HepG2 (cell line): ENCODE measurements around the gene MRFAP1L1. TPM values are rescaled to one million over a fixed set of nuclear protein-coding genes. Genes with fewer than 3 reads are reported as not detected.

Experiments used
- ATAC-seq: fragments of 200-7000 bp; cut with Tn5 transposase; 3 replicates; pipeline ENCODE4 v1.9.1; 2020; ENCODE audit warnings: mild to moderate bottlenecking, moderate library complexity
- BruUV-seq: library from RNA; stranded (reverse); fragments of 400-500 nt; replicated peaks from 2 replicates; lab custom pipeline; 2021; lab: Mats Ljungman, UMichigan
- CTCF ChIA-PET: fragments of 300-600 bp; formaldehyde crosslinking; extraction: SDS; loops from one replicate; lab custom pipeline; 2021; ENCODE audit warnings: low total read pairs, inconsistent platforms, low intra/inter-chr PET ratio; lab: Yijun Ruan, JAX
- POLR2A ChIA-PET: fragments of 350-600 bp; sonication (Branson Sonifier 250); formaldehyde crosslinking; loops from one replicate; lab custom pipeline; 2020; ENCODE audit warnings: antibody characterized with exemption, inconsistent platforms; lab: Yijun Ruan, JAX
- DNase-seq: peaks from one replicate; pipeline ENCODE4 v3.0.0-alpha.2; 2015; ENCODE audit warnings: low spot score
- FAIRE-seq: peaks from 3 replicates; lab custom pipeline; 2011; peaks lifted over from hg19 to GRCh38; lab: Jason Lieb, UNC
- H2AFZ ChIP-seq: one replicate; pipeline ENCODE4 v1.6.1; 2011; ENCODE audit warnings: low read length, inconsistent platforms
- H3K27ac ChIP-seq: fragments of 300-600 bp; 3 replicates; pipeline ENCODE4 v1.8.0; 2011; ENCODE audit warnings: mixed run types, mild to moderate bottlenecking, mixed read lengths, low read length, inconsistent platforms; ENCODE audit not compliant: insufficient read depth; ENCODE audit errors: extremely low read length
- H3K27me3 ChIP-seq, 2 experiments: fragments of 200-600 bp in 1 of 2; 2 replicates in 1 of 2; 3 replicates in 1 of 2; pipeline versions ENCODE4 v1.6.0 to v1.8.0; 2011; ENCODE audit warnings: low read length in 2 of 2, mild to moderate bottlenecking in 2 of 2, moderate library complexity in 2 of 2, inconsistent platforms in 1 of 2; ENCODE audit not compliant: insufficient read depth in 2 of 2, control insufficient read depth in 1 of 2
- H3K36me3 ChIP-seq, 2 experiments: fragments of 200-600 bp in 1 of 2; replicated peaks in 1 of 2; 2 replicates in 1 of 2; 3 replicates in 1 of 2; pipeline versions ENCODE4 v1.5.1 to v1.8.0; 2011; ENCODE audit warnings: low read length in 2 of 2, inconsistent platforms in 1 of 2; ENCODE audit not compliant: insufficient read depth in 2 of 2, control insufficient read depth in 1 of 2
- H3K4me1 ChIP-seq: 2 replicates; pipeline ENCODE4 v1.5.1; 2012; ENCODE audit warnings: low read length, inconsistent platforms; ENCODE audit not compliant: insufficient read depth
- H3K4me2 ChIP-seq: 2 replicates; pipeline ENCODE4 v1.6.0; 2011; ENCODE audit warnings: low read depth, low read length, inconsistent platforms
- H3K4me3 ChIP-seq, 3 experiments: fragments of 200-600 bp in 1 of 3; sonication (generic), shearing (Covaris generic) in 1 of 3; replicated peaks in 1 of 3; 2 replicates each; pipeline ENCODE4 v1.5.1; 2011 to 2016; ENCODE audit warnings: low read length in 3 of 3, inconsistent platforms in 2 of 3, low read depth in 2 of 3, mild to moderate bottlenecking in 2 of 3, control low read depth in 1 of 3, mixed read lengths in 1 of 3; ENCODE audit not compliant: insufficient read depth in 1 of 3
- H3K79me2 ChIP-seq: one replicate; pipeline ENCODE4 v1.6.1; 2011; ENCODE audit warnings: low read length, inconsistent platforms; ENCODE audit not compliant: insufficient read depth
- H3K9ac ChIP-seq: 2 replicates; pipeline ENCODE4 v1.6.0; 2011; ENCODE audit warnings: mild to moderate bottlenecking, low read depth, low read length, inconsistent platforms; ENCODE audit not compliant: insufficient read depth
- H3K9me3 ChIP-seq: 2 replicates; pipeline ENCODE4 v1.5.1; 2012; ENCODE audit warnings: mild to moderate bottlenecking, low read length
- H4K20me1 ChIP-seq: 2 replicates; pipeline ENCODE4 v1.6.0; 2011; ENCODE audit warnings: inconsistent platforms, mild to moderate bottlenecking, low read length, moderate library complexity; ENCODE audit not compliant: insufficient read depth
- GABPB1 ChIP-seq: IDR thresholded peaks from 2 replicates; pipeline ENCODE4 v1.6.1; 2016; ENCODE audit warnings: mild to moderate bottlenecking, missing genetic modification reagents, moderate library complexity, missing compliant biosample characterization
- HIVEP1 ChIP-seq: sonication (generic); formaldehyde crosslinking; IDR thresholded peaks from 2 replicates; pipeline ENCODE4 v1.4.0; 2020; ENCODE audit warnings: mild to moderate bottlenecking, missing genetic modification reagents
- HNRNPUL1 ChIP-seq: fragments of 200-400 bp; formaldehyde crosslinking; IDR thresholded peaks from 2 replicates; pipeline ENCODE4 v1.6.1; 2017; ENCODE audit warnings: low read depth, mild to moderate bottlenecking, low read length, moderate library complexity
- JUN ChIP-seq: sonication (generic); formaldehyde crosslinking; IDR thresholded peaks from 2 replicates; pipeline ENCODE4 v1.4.0; 2020; ENCODE audit warnings: mild to moderate bottlenecking, missing genetic modification reagents
- KDM3A ChIP-seq: IDR thresholded peaks from 2 replicates; pipeline ENCODE4 v1.6.1; 2018; ENCODE audit warnings: low read depth, missing compliant biosample characterization
- MYC ChIP-seq: sonication (generic); formaldehyde crosslinking; IDR thresholded peaks from 2 replicates; pipeline ENCODE4 v1.9.0; 2021; ENCODE audit warnings: missing genetic modification reagents, borderline replicate concordance
- NCOA1 ChIP-seq: sonication (generic); formaldehyde crosslinking; IDR thresholded peaks from 2 replicates; pipeline ENCODE4 v1.9.0; 2021; ENCODE audit warnings: missing genetic modification reagents
- ONECUT2 ChIP-seq: sonication (generic); formaldehyde crosslinking; IDR thresholded peaks from 2 replicates; pipeline ENCODE4 v1.4.0; 2020; ENCODE audit warnings: missing genetic modification reagents
- SSRP1 ChIP-seq: IDR thresholded peaks from 2 replicates; pipeline ENCODE4 v1.6.1; 2016; ENCODE audit warnings: control low read depth
- ZFP36L1 ChIP-seq: sonication (generic); formaldehyde crosslinking; IDR thresholded peaks from 2 replicates; pipeline ENCODE4 v1.8.0; 2022; ENCODE audit warnings: mild to moderate bottlenecking, missing genetic modification reagents, moderate library complexity
- ZKSCAN8 ChIP-seq: IDR thresholded peaks from 2 replicates; pipeline ENCODE4 v1.6.1; 2016; ENCODE audit warnings: borderline replicate concordance, missing genetic modification reagents, missing compliant biosample characterization
- ZNF136 ChIP-seq: sonication (generic); formaldehyde crosslinking; IDR thresholded peaks from 2 replicates; pipeline ENCODE4 v1.8.1; 2022; ENCODE audit warnings: low read depth, mild to moderate bottlenecking, moderate library complexity, missing genetic modification reagents
- ZNF292 ChIP-seq: sonication (generic); formaldehyde crosslinking; IDR thresholded peaks from 2 replicates; pipeline ENCODE4 v1.8.1; 2022; ENCODE audit warnings: mild to moderate bottlenecking, low read depth, missing genetic modification reagents, borderline replicate concordance
- ZNF558 ChIP-seq: sonication (generic); formaldehyde crosslinking; IDR thresholded peaks from 2 replicates; pipeline ENCODE4 v1.9.0; 2022; ENCODE audit warnings: mild to moderate bottlenecking, missing genetic modification reagents, borderline replicate concordance
- ZNF674 ChIP-seq: sonication (generic); formaldehyde crosslinking; IDR thresholded peaks from 2 replicates; pipeline ENCODE4 v1.5.0; 2020; ENCODE audit warnings: low read depth, mild to moderate bottlenecking, missing genetic modification reagents
- ZNF720 ChIP-seq: sonication (generic); formaldehyde crosslinking; IDR thresholded peaks from 2 replicates; pipeline ENCODE4 v1.4.0; 2020; ENCODE audit warnings: missing genetic modification reagents
- ZSCAN12 ChIP-seq: sonication (generic); formaldehyde crosslinking; IDR thresholded peaks from 2 replicates; pipeline ENCODE4 v1.9.0; 2021; ENCODE audit warnings: mild to moderate bottlenecking, missing genetic modification reagents
- WGBS: methylation state at CpG from one replicate; pipeline ENCODE4 v1.1.6; 2017; ENCODE audit warnings: low lambda C conversion rate; 5-methylcytosine and 5-hydroxymethylcytosine counted together
- in situ Hi-C: cut with HindIII; loops from 2 replicates; pipeline ENCODE4 v1.10.0; 2017; ENCODE audit warnings: low pct_unique_long_range_greater_than_20kb; ENCODE audit not compliant: extremely low pct_ligation_motif_present
- intact Hi-C: fragments of 100-400 bp; cut with micrococcal nuclease; formaldehyde crosslinking; loops from one replicate; pipeline ENCODE4 v1.10.0; 2022; ENCODE audit not compliant: unreplicated experiment
- polyA plus RNA-seq, 8 experiments: library from polyadenylated mRNA; depleted of rRNA in 3 of 8; stranded (reverse) in 7 of 8; unstranded in 1 of 8; fragments of >200 nt; fragmentation: Illumina TruSeq in 4 of 8; extraction: Trizol in 4 of 8; gene quantifications; 2 replicates each; pipeline versions ENCODE4 v1.2.1 to v1.2.3, GENCODE V29; 2011 to 2016; ENCODE audit warnings: low read depth in 4 of 8, missing spikeins in 1 of 8, mixed read lengths in 1 of 8; ENCODE audit not compliant: insufficient read depth in 1 of 8
- total RNA-seq, 5 experiments: library from RNA; depleted of rRNA; stranded (reverse); fragments of >200 nt; fragmentation: Illumina TruSeq; extraction: Trizol; gene quantifications; 2 replicates each; pipeline ENCODE4 v1.2.3, GENCODE V29; 2016; ENCODE audit warnings: low read depth in 1 of 5
- TF ChIP-seq, protein P1 (sequence below): sonication (generic); formaldehyde crosslinking; IDR thresholded peaks from 2 replicates; pipeline ENCODE4 v1.5.1; 2020; ENCODE audit warnings: mild to moderate bottlenecking, moderate library complexity, missing genetic modification reagents
- TF ChIP-seq, protein P2 (sequence below): sonication (generic); formaldehyde crosslinking; IDR thresholded peaks from 2 replicates; pipeline ENCODE4 v1.8.1; 2023; ENCODE audit warnings: mild to moderate bottlenecking, missing genetic modification reagents, borderline replicate concordance
- TF ChIP-seq, protein P3 (sequence below): sonication (generic); formaldehyde crosslinking; IDR thresholded peaks from 2 replicates; pipeline ENCODE4 v1.4.0; 2020; ENCODE audit warnings: missing genetic modification reagents
- TF ChIP-seq, protein P4 (sequence below): sonication (generic); formaldehyde crosslinking; IDR thresholded peaks from 2 replicates; pipeline ENCODE4 v1.4.0; 2020; ENCODE audit warnings: mild to moderate bottlenecking, missing genetic modification reagents

The MRFAP1L1 gene
- total and polyA plus RNA-seq, 2 of the 13 experiments (the other 11 are each of a cell fraction or from before 2014, with no cell fraction given): 44.8 to 76.6 TPM

DNA sequence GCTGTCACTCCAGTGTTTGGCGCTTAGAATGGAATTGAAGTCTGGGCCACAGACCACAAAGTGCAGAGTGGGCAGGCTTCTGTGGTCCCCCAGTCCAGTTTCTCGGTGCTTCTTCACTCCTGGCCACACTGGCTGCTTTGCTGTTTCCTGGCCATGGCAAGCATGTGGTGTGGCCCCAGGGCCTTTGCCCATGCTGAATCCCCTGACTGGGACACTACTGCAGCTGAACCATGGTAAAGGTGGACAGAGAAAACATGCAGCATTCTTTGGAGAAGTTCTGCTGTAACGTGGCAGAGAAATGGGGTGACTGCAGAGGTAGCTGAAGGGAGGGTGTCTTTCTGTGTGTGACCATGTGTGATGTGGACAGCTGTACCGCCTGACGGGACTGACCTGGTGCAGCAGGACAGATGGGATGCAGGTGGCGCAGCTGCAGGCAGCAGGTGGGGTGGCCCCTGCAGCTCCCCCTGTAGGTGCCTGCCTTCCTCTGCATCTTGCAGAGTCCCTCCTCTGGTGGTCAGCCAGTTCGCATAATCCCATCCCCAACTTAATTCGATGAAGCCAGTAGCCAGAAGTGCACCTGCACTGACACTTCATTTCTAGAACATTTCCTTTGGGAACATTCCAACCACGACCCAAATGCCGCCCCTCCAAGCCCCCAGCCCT, 29.2 kb downstream of the MRFAP1L1 start:
- in situ Hi-C loops (no loop called here), intact Hi-C loops (loop anchor here (10.0 kb wide), 1 partner anchor 56 kb away; no protein-coding TSS in a partner anchor)
- H3K4me3 ChIP-seq: no peak overlapping the region
- ChIA-PET POLR2A (interaction anchor here (1.3 kb wide), 2 partner anchors 9 to 14 kb away, joined by 6 to 10 read pairs; partner anchors contain the start of gene S100P), CTCF (interaction anchor here (1.6 kb wide), 1 partner anchor 8 kb away, joined by 4 read pairs; no protein-coding TSS in a partner anchor)
- no peak overlapping the region for H3K4me2 ChIP-seq
- H3K4me1 ChIP-seq: peaks cover 50% of the 10 kb centered on the region
- H3K9ac ChIP-seq: no peak overlapping the region
- no peak for FAIRE-seq
- DNase-seq: no peak
- no peak overlapping the region for H2AFZ ChIP-seq
- H3K27me3 ChIP-seq: no peaks in the 10 kb centered on the region
- no peak overlapping the region for H3K27ac ChIP-seq
- WGBS: 94% methylated on average over 7 of the region's 10 CpGs
- no peaks in the 10 kb centered on the region for H3K9me3 ChIP-seq
- peaks cover 0 to 9% of the 10 kb centered on the region in 2 experiments; a peak in 2 of 5 replicates for H3K36me3 ChIP-seq
- H3K79me2 ChIP-seq: peaks cover 22% of the 10 kb centered on the region
- peaks cover 8% of the 10 kb centered on the region for H4K20me1 ChIP-seq
- BruUV-seq: no TSS peak
- peak; percentile 52 for ATAC-seq
- TF ChIP-seq GABPB1 (CRISPR knock-in tag): peak; percentile 6; the same call in 1 of the 2 replicates
- TF ChIP-seq NCOA1: no peak
- TF ChIP-seq ZKSCAN8 (CRISPR knock-in tag): no peak
- no peak for TF ChIP-seq HIVEP1 (CRISPR knock-in tag)
- no peak for TF ChIP-seq ZNF558 (CRISPR knock-in tag)
- TF ChIP-seq ZNF292 (CRISPR knock-in tag): no peak
- TF ChIP-seq MYC (CRISPR knock-in tag): no peak
- TF ChIP-seq, protein P1, sequence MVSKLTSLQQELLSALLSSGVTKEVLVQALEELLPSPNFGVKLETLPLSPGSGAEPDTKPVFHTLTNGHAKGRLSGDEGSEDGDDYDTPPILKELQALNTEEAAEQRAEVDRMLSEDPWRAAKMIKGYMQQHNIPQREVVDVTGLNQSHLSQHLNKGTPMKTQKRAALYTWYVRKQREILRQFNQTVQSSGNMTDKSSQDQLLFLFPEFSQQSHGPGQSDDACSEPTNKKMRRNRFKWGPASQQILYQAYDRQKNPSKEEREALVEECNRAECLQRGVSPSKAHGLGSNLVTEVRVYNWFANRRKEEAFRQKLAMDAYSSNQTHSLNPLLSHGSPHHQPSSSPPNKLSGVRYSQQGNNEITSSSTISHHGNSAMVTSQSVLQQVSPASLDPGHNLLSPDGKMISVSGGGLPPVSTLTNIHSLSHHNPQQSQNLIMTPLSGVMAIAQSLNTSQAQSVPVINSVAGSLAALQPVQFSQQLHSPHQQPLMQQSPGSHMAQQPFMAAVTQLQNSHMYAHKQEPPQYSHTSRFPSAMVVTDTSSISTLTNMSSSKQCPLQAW (CRISPR knock-in tag): no peak
- TF ChIP-seq ZNF674 (CRISPR knock-in tag): no peak
- TF ChIP-seq HNRNPUL1: no peak
- TF ChIP-seq, protein P2, sequence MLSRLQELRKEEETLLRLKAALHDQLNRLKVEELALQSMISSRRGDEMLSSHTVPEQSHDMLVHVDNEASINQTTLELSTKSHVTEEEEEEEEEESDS (CRISPR knock-in tag): no peak
- TF ChIP-seq, protein P3, sequence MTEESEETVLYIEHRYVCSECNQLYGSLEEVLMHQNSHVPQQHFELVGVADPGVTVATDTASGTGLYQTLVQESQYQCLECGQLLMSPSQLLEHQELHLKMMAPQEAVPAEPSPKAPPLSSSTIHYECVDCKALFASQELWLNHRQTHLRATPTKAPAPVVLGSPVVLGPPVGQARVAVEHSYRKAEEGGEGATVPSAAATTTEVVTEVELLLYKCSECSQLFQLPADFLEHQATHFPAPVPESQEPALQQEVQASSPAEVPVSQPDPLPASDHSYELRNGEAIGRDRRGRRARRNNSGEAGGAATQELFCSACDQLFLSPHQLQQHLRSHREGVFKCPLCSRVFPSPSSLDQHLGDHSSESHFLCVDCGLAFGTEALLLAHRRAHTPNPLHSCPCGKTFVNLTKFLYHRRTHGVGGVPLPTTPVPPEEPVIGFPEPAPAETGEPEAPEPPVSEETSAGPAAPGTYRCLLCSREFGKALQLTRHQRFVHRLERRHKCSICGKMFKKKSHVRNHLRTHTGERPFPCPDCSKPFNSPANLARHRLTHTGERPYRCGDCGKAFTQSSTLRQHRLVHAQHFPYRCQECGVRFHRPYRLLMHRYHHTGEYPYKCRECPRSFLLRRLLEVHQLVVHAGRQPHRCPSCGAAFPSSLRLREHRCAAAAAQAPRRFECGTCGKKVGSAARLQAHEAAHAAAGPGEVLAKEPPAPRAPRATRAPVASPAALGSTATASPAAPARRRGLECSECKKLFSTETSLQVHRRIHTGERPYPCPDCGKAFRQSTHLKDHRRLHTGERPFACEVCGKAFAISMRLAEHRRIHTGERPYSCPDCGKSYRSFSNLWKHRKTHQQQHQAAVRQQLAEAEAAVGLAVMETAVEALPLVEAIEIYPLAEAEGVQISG (CRISPR knock-in tag): peak; percentile 85
- no peak for TF ChIP-seq ZNF720 (CRISPR knock-in tag)
- TF ChIP-seq ZFP36L1: no peak
- TF ChIP-seq JUN: no peak
- TF ChIP-seq SSRP1 (CRISPR knock-in tag): 0 out of 2 replicates have a peak, but pooled peaks have one; percentile 33
- TF ChIP-seq KDM3A (CRISPR knock-in tag): no peak
- no peak for TF ChIP-seq ZNF136 (CRISPR knock-in tag)
- TF ChIP-seq ONECUT2 (CRISPR knock-in tag): no peak
- TF ChIP-seq ZSCAN12 (CRISPR knock-in tag): no peak
- TF ChIP-seq, protein P4, sequence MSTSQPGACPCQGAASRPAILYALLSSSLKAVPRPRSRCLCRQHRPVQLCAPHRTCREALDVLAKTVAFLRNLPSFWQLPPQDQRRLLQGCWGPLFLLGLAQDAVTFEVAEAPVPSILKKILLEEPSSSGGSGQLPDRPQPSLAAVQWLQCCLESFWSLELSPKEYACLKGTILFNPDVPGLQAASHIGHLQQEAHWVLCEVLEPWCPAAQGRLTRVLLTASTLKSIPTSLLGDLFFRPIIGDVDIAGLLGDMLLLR (CRISPR knock-in tag): no peak
